Measurements from ENCODE around the gene SVBP. TPM values are rescaled to one million over a fixed set of nuclear protein-coding genes. Genes with fewer than 3 reads are reported as not detected.
A peak's percentile ranks its signal among the peaks of the same experiment; 100 is the strongest.
"Not testable (repeated sequence)": the region's sequence is repeated elsewhere in the genome, so short reads cannot be mapped to it uniquely, and the experiment has no call there.

The SVBP gene
- total RNA-seq, 1 experiment from 2014 or later: 32.6 TPM

- intact Hi-C loops (cut with micrococcal nuclease; ENCODE audit: unreplicated experiment): no loop called here
- Histone ChIP-seq H4K20me1 (ENCODE audit: insufficient read depth) (no peaks in the 10 kb centered on the region), H3K27me3 (ENCODE audit: insufficient read depth, low read depth) (no peaks in the 10 kb centered on the region), H3F3A (ENCODE audit: insufficient read depth, low read depth) (no peaks in the 10 kb centered on the region), H3K9me2 (ENCODE audit: insufficient read depth) (no peaks in the 10 kb centered on the region), H3K79me2 (ENCODE audit: low read depth) (no peaks in the 10 kb centered on the region), H3K4me3 (no peak overlapping the region), H3K9me3 (ENCODE audit: insufficient read depth, low read depth) (peaks cover 50% of the 10 kb centered on the region), H2AFZ (no peak overlapping the region), H3K4me1 (replicated peaks; ENCODE audit: insufficient read depth) (no peaks in the 10 kb centered on the region), H3K4me2 (no peak overlapping the region), H3K27ac (no peak overlapping the region), H3K36me3 (ENCODE audit: low read depth) (no peaks in the 10 kb centered on the region)
- BruUV-seq (replicated peaks): no TSS peak
- no peak for TF ChIP-seq EZH2 (IDR thresholded peaks at IDR 0.05; ENCODE audit: low read depth)
- TF ChIP-seq, protein P1, sequence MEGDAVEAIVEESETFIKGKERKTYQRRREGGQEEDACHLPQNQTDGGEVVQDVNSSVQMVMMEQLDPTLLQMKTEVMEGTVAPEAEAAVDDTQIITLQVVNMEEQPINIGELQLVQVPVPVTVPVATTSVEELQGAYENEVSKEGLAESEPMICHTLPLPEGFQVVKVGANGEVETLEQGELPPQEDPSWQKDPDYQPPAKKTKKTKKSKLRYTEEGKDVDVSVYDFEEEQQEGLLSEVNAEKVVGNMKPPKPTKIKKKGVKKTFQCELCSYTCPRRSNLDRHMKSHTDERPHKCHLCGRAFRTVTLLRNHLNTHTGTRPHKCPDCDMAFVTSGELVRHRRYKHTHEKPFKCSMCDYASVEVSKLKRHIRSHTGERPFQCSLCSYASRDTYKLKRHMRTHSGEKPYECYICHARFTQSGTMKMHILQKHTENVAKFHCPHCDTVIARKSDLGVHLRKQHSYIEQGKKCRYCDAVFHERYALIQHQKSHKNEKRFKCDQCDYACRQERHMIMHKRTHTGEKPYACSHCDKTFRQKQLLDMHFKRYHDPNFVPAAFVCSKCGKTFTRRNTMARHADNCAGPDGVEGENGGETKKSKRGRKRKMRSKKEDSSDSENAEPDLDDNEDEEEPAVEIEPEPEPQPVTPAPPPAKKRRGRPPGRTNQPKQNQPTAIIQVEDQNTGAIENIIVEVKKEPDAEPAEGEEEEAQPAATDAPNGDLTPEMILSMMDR (conservative IDR thresholded peaks at IDR 0.05): no peak
- CTCF ChIA-PET: no interaction called here
- POLR2A ChIA-PET (ENCODE audit: unreplicated experiment): no interaction called here
- no peak for DNase-seq
These were observed 43.3 kb upstream of the SVBP start for GRCh38 chr1:42860339-42861013.

DNA sequence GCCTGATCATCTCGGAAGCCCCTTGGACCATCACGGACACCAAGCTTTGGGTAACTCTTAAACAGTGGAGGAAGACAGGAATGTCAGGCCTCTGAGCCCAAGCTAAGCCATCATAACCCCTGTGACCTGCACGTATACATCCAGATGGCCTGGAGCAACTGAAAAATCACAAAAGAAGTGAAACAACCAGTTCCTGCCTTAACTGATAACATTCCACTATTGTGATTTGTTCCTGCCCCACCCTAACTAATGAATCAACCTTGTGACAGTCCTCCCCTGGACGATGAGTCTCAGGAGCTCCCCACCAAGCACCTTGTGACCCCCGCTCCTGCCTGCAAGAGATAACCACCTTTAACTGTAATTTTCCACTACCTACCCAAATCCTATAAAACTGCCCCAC lies 42.2 kb upstream of the SVBP start:
- POLR2A ChIA-PET (ENCODE audit: unreplicated experiment); H3K27me3 ChIP-seq (ENCODE audit: insufficient read depth, low read depth); H3K4me2 ChIP-seq; CTCF ChIA-PET; H3K79me2 ChIP-seq (ENCODE audit: low read depth); H3K27ac ChIP-seq; H3F3A ChIP-seq (ENCODE audit: insufficient read depth, low read depth); H2AFZ ChIP-seq; intact Hi-C loops (cut with micrococcal nuclease; ENCODE audit: unreplicated experiment); H3K9me2 ChIP-seq (ENCODE audit: insufficient read depth); H3K4me1 ChIP-seq (replicated peaks; ENCODE audit: insufficient read depth); H3K4me3 ChIP-seq; H4K20me1 ChIP-seq (ENCODE audit: insufficient read depth); BruUV-seq (replicated peaks); H3K36me3 ChIP-seq (ENCODE audit: low read depth): not testable (repeated sequence)
- peaks cover 47% of the 10 kb centered on the region for H3K9me3 ChIP-seq (ENCODE audit: insufficient read depth, low read depth)
- peak in 1 of 2 experiments; percentile 58 for DNase-seq

DNA sequence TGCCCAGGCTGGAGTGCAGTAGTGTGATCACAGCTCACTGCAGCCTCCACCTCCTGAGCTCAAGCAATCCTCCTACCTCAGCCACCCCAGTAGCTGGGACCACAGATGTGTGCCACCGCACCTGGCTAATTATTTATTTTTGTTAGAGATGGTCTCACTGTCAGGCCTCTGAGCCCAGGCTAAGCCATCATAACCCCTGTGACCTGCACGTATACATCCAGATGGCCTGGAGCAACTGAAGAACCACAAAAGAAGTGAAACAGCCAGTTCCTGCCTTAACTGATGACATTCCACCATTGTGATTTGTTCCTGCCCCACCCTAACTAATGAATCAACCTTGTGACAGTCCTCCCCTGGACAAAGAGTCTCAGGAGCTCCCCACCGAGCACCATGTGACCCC lies 39.4 kb upstream of the SVBP start:
- BruUV-seq (replicated peaks); H2AFZ ChIP-seq; H3K9me2 ChIP-seq (ENCODE audit: insufficient read depth); H3K27ac ChIP-seq; H3K36me3 ChIP-seq (ENCODE audit: low read depth); DNase-seq; H4K20me1 ChIP-seq (ENCODE audit: insufficient read depth); H3K79me2 ChIP-seq (ENCODE audit: low read depth); H3K27me3 ChIP-seq (ENCODE audit: insufficient read depth, low read depth); H3K4me2 ChIP-seq; H3K4me3 ChIP-seq; intact Hi-C loops (cut with micrococcal nuclease; ENCODE audit: unreplicated experiment); CTCF ChIA-PET; H3F3A ChIP-seq (ENCODE audit: insufficient read depth, low read depth); H3K4me1 ChIP-seq (replicated peaks; ENCODE audit: insufficient read depth): not testable (repeated sequence)
- peaks cover 39% of the 10 kb centered on the region for H3K9me3 ChIP-seq (ENCODE audit: insufficient read depth, low read depth)
- POLR2A ChIA-PET (ENCODE audit: unreplicated experiment): interaction anchor here (0.6 kb wide), 1 partner anchor 22 kb away, joined by 3 read pairs; no protein-coding TSS in a partner anchor

DNA sequence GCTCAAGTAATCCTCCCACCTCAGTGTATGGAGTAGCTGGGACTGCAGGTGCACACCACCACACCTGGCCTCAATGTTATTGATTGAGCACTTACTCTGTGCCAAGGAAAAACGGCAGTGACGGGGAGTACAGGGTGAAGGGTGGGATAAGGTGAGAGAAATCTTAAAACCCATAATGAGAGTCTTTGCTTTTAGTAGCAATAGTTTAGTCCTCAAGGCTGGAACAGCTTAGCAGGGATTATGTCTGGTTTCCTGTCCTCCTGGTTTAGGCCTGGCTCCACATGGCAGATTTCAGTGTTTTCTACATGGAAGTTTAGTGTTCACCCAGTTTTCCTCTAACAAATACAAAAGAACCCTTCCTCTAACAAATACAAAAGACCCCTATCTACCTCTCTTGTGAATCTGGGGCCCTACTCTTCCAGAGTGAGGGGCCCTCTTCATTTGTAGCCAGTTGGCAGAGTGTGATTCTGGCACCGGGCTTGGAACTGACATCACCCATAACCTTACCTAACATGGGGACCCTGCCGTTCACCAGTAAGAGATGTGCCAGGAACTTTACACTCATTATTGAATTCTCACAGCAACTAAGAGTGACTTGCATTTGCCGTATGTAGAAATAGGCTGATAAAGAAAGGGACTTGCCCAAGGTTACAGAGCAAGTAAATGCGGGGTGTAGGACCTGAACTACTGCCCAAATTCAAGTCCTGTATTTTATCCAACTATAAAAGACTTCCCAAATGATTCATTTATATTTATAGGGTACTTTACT lies 36.1 kb upstream of the SVBP start:
- H4K20me1 ChIP-seq (ENCODE audit: insufficient read depth): no peaks in the 10 kb centered on the region
- H3F3A ChIP-seq (ENCODE audit: insufficient read depth, low read depth): peaks cover 8% of the 10 kb centered on the region; the same call in 1 of the 2 replicates
- intact Hi-C loops (cut with micrococcal nuclease; ENCODE audit: unreplicated experiment): no loop called here
- H3K9me3 ChIP-seq (ENCODE audit: insufficient read depth, low read depth): peaks cover 23% of the 10 kb centered on the region
- H3K36me3 ChIP-seq (ENCODE audit: low read depth): peaks cover 24% of the 10 kb centered on the region
- H3K79me2 ChIP-seq (ENCODE audit: low read depth): no peaks in the 10 kb centered on the region
- ChIA-PET CTCF (no interaction called here), POLR2A (ENCODE audit: unreplicated experiment) (no interaction called here)
- no peaks in the 10 kb centered on the region for H3K4me1 ChIP-seq (replicated peaks; ENCODE audit: insufficient read depth)
- no peak overlapping the region for H3K4me3 ChIP-seq
- H3K27me3 ChIP-seq (ENCODE audit: insufficient read depth, low read depth): no peaks in the 10 kb centered on the region
- no peak overlapping the region for H3K4me2 ChIP-seq
- DNase-seq: no peak
- H3K9me2 ChIP-seq (ENCODE audit: insufficient read depth): no peaks in the 10 kb centered on the region
- TF ChIP-seq, protein P1 (conservative IDR thresholded peaks at IDR 0.05): no peak
- TF ChIP-seq EZH2 (IDR thresholded peaks at IDR 0.05; ENCODE audit: low read depth): no peak
- no TSS peak for BruUV-seq (replicated peaks)
- H3K27ac ChIP-seq: no peak overlapping the region
- no peak overlapping the region for H2AFZ ChIP-seq

Data from PC-9 (cell line).